ENCODE measurements around the gene ACER2.

Gene ACER2

GRCh38 chr9:19456996-19457692 lies 48.3 kb downstream of the ACER2 start:
- DNase-seq, result peak; percentile 56 to 72

GRCh38 chr9:19457693-19458009 lies 48.8 kb downstream of the ACER2 start:
- no peak for DNase-seq

- no peak for DNase-seq
Measured at GRCh38 chr9:19460243-19460642, 51.4 kb downstream of the ACER2 start.

GRCh38 chr9:19461135-19461534 lies 52.3 kb downstream of the ACER2 start:
- no peak for DNase-seq

GRCh38 chr9:19464061-19464763 lies 55.4 kb downstream of the ACER2 start:
- DNase-seq, result no peak

- DNase-seq, result peak; percentile 55 to 76
Measured at GRCh38 chr9:19464764-19465585, 56.2 kb downstream of the ACER2 start.

GRCh38 chr9:19465586-19466279 lies 56.9 kb downstream of the ACER2 start:
- DNase-seq, result no peak

GRCh38 chr9:19466280-19466639 lies 57.5 kb downstream of the ACER2 start:
- no peak for DNase-seq

GRCh38 chr9:19469271-19469670 lies 60.5 kb downstream of the ACER2 start:
- DNase-seq, result no peak

- DNase-seq, result no peak
Measured at GRCh38 chr9:19470567-19470966, 61.8 kb downstream of the ACER2 start.

GRCh38 chr9:19470981-19471650 lies 62.3 kb downstream of the ACER2 start:
- no peak for DNase-seq

GRCh38 chr9:19471737-19472648 lies 63.2 kb downstream of the ACER2 start:
- peak; percentile 20 to 45 for DNase-seq

- DNase-seq, result no peak
Measured at GRCh38 chr9:19473605-19474004, 64.8 kb downstream of the ACER2 start.

- no peak for DNase-seq
Measured at GRCh38 chr9:19479874-19480273, 71.1 kb downstream of the ACER2 start.

- DNase-seq, result no peak
Measured at GRCh38 chr9:19480345-19480744, 71.5 kb downstream of the ACER2 start.

- no peak for DNase-seq
Measured at GRCh38 chr9:19481121-19481870, 72.5 kb downstream of the ACER2 start.

GRCh38 chr9:19481971-19482404 lies 73.2 kb downstream of the ACER2 start:
- DNase-seq, result no peak

- no peak for DNase-seq
Measured at GRCh38 chr9:19484699-19485098, 75.9 kb downstream of the ACER2 start.

GRCh38 chr9:19485193-19485592 lies 76.4 kb downstream of the ACER2 start:
- DNase-seq, result no peak

- DNase-seq, result no peak
Measured at GRCh38 chr9:19486803-19487202, 78.0 kb downstream of the ACER2 start.

- DNase-seq, result no peak
Measured at GRCh38 chr9:19488721-19489120, 79.9 kb downstream of the ACER2 start.

Data from CD4-positive, alpha-beta T cell treated with Interferon alpha-2 for 1 hour (primary cell).